Hepatocyte (in vitro differentiated cells): ENCODE data around the gene CEACAM21. TPM values are rescaled to one million over a fixed set of nuclear protein-coding genes. Genes with fewer than 3 reads are reported as not detected.

ENCODE experiments used
- DNase-seq: peaks from one replicate; pipeline ENCODE4 v3.0.0-alpha.2; 2016; ENCODE audit warnings: low spot score
- H2AFZ ChIP-seq: fragments of 200-600 bp; sonication (generic); 2 replicates; pipeline ENCODE4 v1.6.0; 2016; ENCODE audit warnings: antibody characterized with exemption, mild to moderate bottlenecking
- H3K27ac ChIP-seq: fragments of 200-600 bp; sonication (generic); 2 replicates; pipeline ENCODE4 v1.5.1; 2016; ENCODE audit warnings: mild to moderate bottlenecking
- H3K27me3 ChIP-seq: fragments of 200-600 bp; sonication (generic); 2 replicates; pipeline ENCODE4 v1.6.1; 2016
- H3K36me3 ChIP-seq: fragments of 200-600 bp; sonication (generic); replicated peaks from 2 replicates; pipeline ENCODE4 v1.5.1; 2016; ENCODE audit warnings: low read depth; ENCODE audit not compliant: insufficient read depth
- H3K4me1 ChIP-seq: fragments of 200-600 bp; sonication (generic); 2 replicates; pipeline ENCODE4 v1.5.1; 2016; ENCODE audit warnings: mild to moderate bottlenecking, moderate library complexity; ENCODE audit not compliant: insufficient read depth
- H3K4me2 ChIP-seq: fragments of 200-600 bp; sonication (generic); 2 replicates; pipeline ENCODE4 v1.6.0; 2016
- H3K4me3 ChIP-seq: fragments of 200-600 bp; sonication (generic); 2 replicates; pipeline ENCODE4 v1.5.1; 2016; ENCODE audit warnings: mild to moderate bottlenecking
- H3K79me2 ChIP-seq: fragments of 200-600 bp; sonication (generic); 2 replicates; pipeline ENCODE4 v1.6.0; 2017; ENCODE audit warnings: mild to moderate bottlenecking
- H3K9me2 ChIP-seq: fragments of 200-600 bp; sonication (generic); replicated peaks from 2 replicates; pipeline ENCODE4 v1.6.0; 2017; ENCODE audit warnings: mild to moderate bottlenecking; ENCODE audit not compliant: insufficient read depth
- H3K9me3 ChIP-seq: fragments of 200-600 bp; sonication (generic); 2 replicates; pipeline ENCODE4 v1.5.1; 2016; ENCODE audit warnings: low read depth, mild to moderate bottlenecking
- H4K20me1 ChIP-seq: fragments of 200-600 bp; sonication (generic); 2 replicates; pipeline ENCODE4 v1.6.0; 2016; ENCODE audit warnings: mild to moderate bottlenecking; ENCODE audit not compliant: insufficient read depth, poor library complexity, severe bottlenecking
- CTCF ChIP-seq: fragments of 200-600 bp; sonication (generic); IDR thresholded peaks from 2 replicates; pipeline ENCODE4 v1.5.1; 2016; ENCODE audit warnings: antibody characterized with exemption, mild to moderate bottlenecking; ENCODE audit not compliant: poor library complexity
- EZH2 ChIP-seq: fragments of 200-600 bp; sonication (generic); IDR thresholded peaks from 2 replicates; pipeline ENCODE4 v1.6.1; 2016; ENCODE audit warnings: antibody characterized with exemption, mild to moderate bottlenecking, borderline replicate concordance
- EZH2phosphoT487 ChIP-seq: fragments of 200-600 bp; sonication (generic); IDR thresholded peaks from one replicate; pipeline ENCODE4 v1.6.1; 2018; ENCODE audit warnings: antibody characterized with exemption, mild to moderate bottlenecking, low read depth, moderate library complexity; ENCODE audit not compliant: unreplicated experiment, severe bottlenecking
- WGBS: methylation state at CpG from one replicate; pipeline ENCODE4 v1.1.6; 2016; ENCODE audit warnings: low lambda C conversion rate; ENCODE audit errors: missing lambda C conversion rate; 5-methylcytosine and 5-hydroxymethylcytosine counted together
- polyA plus RNA-seq: library from polyadenylated mRNA; unstranded; fragments of >200 nt; fragmentation: Nextera tagmentation; extraction: Ambion mirVana; gene quantifications from 2 replicates; pipeline ENCODE4 v1.2.1, GENCODE V29; 2016
- total RNA-seq: library from RNA; depleted of rRNA; stranded (reverse); fragments of >200 nt; gene quantifications from 2 replicates; pipeline ENCODE4 v1.2.3, GENCODE V29; 2014

The CEACAM21 gene
- total and polyA plus RNA-seq, 2 experiments from 2014 or later = 0.33 TPM; not detected in 1

GRCh38 chr19:41619018-41619556 is 43.1 kb downstream of the CEACAM21 start:
- no peaks in the 10 kb centered on the region for H3K36me3 ChIP-seq
- H3K4me2 ChIP-seq = no peak overlapping the region
- no peaks in the 10 kb centered on the region for H3K4me1 ChIP-seq
- TF ChIP-seq CTCF (no peak), EZH2 (no peak), EZH2phosphoT487 (no peak)
- H3K27ac ChIP-seq = no peak overlapping the region
- no peak overlapping the region for H3K4me3 ChIP-seq
- H3K27me3 ChIP-seq = no peaks in the 10 kb centered on the region
- no peaks in the 10 kb centered on the region for H4K20me1 ChIP-seq
- DNase-seq = no peak
- no peaks in the 10 kb centered on the region for H3K9me2 ChIP-seq
- no peaks in the 10 kb centered on the region for H3K9me3 ChIP-seq
- WGBS = 36% methylated on average over 7 of the region's 7 CpGs
- no peak overlapping the region for H2AFZ ChIP-seq
- no peaks in the 10 kb centered on the region for H3K79me2 ChIP-seq

- no peak for DNase-seq
- H3K4me2 ChIP-seq = no peak overlapping the region
- no peak overlapping the region for H3K4me3 ChIP-seq
- no peak overlapping the region for H3K27ac ChIP-seq
- no peaks in the 10 kb centered on the region for H4K20me1 ChIP-seq
- H3K4me1 ChIP-seq = no peaks in the 10 kb centered on the region
- no peaks in the 10 kb centered on the region for H3K36me3 ChIP-seq
- TF ChIP-seq CTCF (no peak), EZH2phosphoT487 (no peak), EZH2 (no peak)
- H3K9me2 ChIP-seq = no peaks in the 10 kb centered on the region
- no peak overlapping the region for H2AFZ ChIP-seq
- 67% methylated on average over 5 of the region's 5 CpGs for WGBS
- no peaks in the 10 kb centered on the region for H3K79me2 ChIP-seq
- no peaks in the 10 kb centered on the region for H3K27me3 ChIP-seq
- no peaks in the 10 kb centered on the region for H3K9me3 ChIP-seq
Measured at GRCh38 chr19:41620171-41620570, 44.2 kb downstream of the CEACAM21 start.

- no peaks in the 10 kb centered on the region for H3K36me3 ChIP-seq
- no peaks in the 10 kb centered on the region for H3K79me2 ChIP-seq
- H2AFZ ChIP-seq = no peak overlapping the region
- H3K4me2 ChIP-seq = no peak overlapping the region
- no peak for DNase-seq
- H3K9me2 ChIP-seq = no peaks in the 10 kb centered on the region
- H3K4me1 ChIP-seq = no peaks in the 10 kb centered on the region
- H3K27ac ChIP-seq = no peak overlapping the region
- WGBS = 42% methylated on average over 2 of the region's 4 CpGs
- TF ChIP-seq EZH2phosphoT487 (no peak), EZH2 (no peak), CTCF (no peak)
- no peaks in the 10 kb centered on the region for H4K20me1 ChIP-seq
- H3K27me3 ChIP-seq = no peaks in the 10 kb centered on the region
- H3K4me3 ChIP-seq = no peak overlapping the region
- H3K9me3 ChIP-seq = no peaks in the 10 kb centered on the region
Measured at GRCh38 chr19:41621226-41621625, 45.3 kb downstream of the CEACAM21 start.
